ENCODE results near the gene THUMPD2.

Gene THUMPD2

GRCh38 chr2:39718483-39718882, 60.6 kb downstream of the THUMPD2 start:
- DNase-seq: no peak

- DNase-seq: no peak
Observed at GRCh38 chr2:39717067-39717466, 62.0 kb downstream of the THUMPD2 start.

GRCh38 chr2:39715822-39716221, 63.2 kb downstream of the THUMPD2 start:
- DNase-seq: no peak

GRCh38 chr2:39715095-39715494, 64.0 kb downstream of the THUMPD2 start:
- DNase-seq: peak in 1 of 58 donors; percentile 60

- no peak for DNase-seq
Observed at GRCh38 chr2:39712953-39713352, 66.1 kb downstream of the THUMPD2 start.

GRCh38 chr2:39710807-39711206, 68.3 kb downstream of the THUMPD2 start:
- no peak for DNase-seq

GRCh38 chr2:39708003-39708402, 71.1 kb downstream of the THUMPD2 start:
- DNase-seq: no peak

- no peak for DNase-seq
Observed at GRCh38 chr2:39706945-39707344, 72.1 kb downstream of the THUMPD2 start.

GRCh38 chr2:39706312-39706711, 72.7 kb downstream of the THUMPD2 start:
- DNase-seq: no peak

GRCh38 chr2:39705638-39706037, 73.4 kb downstream of the THUMPD2 start:
- no peak for DNase-seq

- DNase-seq: no peak
Observed at GRCh38 chr2:39704540-39704939, 74.5 kb downstream of the THUMPD2 start.

- no peak for DNase-seq
Observed at GRCh38 chr2:39703181-39703872, 75.7 kb downstream of the THUMPD2 start.

GRCh38 chr2:39701137-39701536, 77.9 kb downstream of the THUMPD2 start:
- DNase-seq: no peak

GRCh38 chr2:39697454-39697853, 81.6 kb downstream of the THUMPD2 start:
- DNase-seq: peak in 13 of 58 donors; percentile 7 to 71 (median 26)

- peak in 4 of 58 donors; percentile 32 to 70 (median 48) for DNase-seq
Observed at GRCh38 chr2:39696838-39697237, 82.2 kb downstream of the THUMPD2 start.

GRCh38 chr2:39696101-39696553, 82.9 kb downstream of the THUMPD2 start:
- DNase-seq: no peak

GRCh38 chr2:39693245-39693644, 85.8 kb downstream of the THUMPD2 start:
- DNase-seq: no peak

- no peak for DNase-seq
Observed at GRCh38 chr2:39689876-39690275, 89.2 kb downstream of the THUMPD2 start.

- no peak for DNase-seq
Observed at GRCh38 chr2:39689272-39689841, 89.7 kb downstream of the THUMPD2 start.

- DNase-seq: no peak
Observed at GRCh38 chr2:39688181-39688580, 90.9 kb downstream of the THUMPD2 start.

- no peak for DNase-seq
Observed at GRCh38 chr2:39686456-39686855, 92.6 kb downstream of the THUMPD2 start.

Data from anterior cingulate cortex (tissue), 58 donors.